ENCODE measurements around the gene CSGALNACT2. TPM values are rescaled to one million over a fixed set of nuclear protein-coding genes. Genes with fewer than 3 reads are reported as not detected.
A peak's percentile ranks its signal among the peaks of the same experiment; 100 is the strongest.

CSGALNACT2 gene
- total RNA-seq, 4 donors from 2014 or later: 29.1 to 43.3 (median 34.7) TPM

DNA sequence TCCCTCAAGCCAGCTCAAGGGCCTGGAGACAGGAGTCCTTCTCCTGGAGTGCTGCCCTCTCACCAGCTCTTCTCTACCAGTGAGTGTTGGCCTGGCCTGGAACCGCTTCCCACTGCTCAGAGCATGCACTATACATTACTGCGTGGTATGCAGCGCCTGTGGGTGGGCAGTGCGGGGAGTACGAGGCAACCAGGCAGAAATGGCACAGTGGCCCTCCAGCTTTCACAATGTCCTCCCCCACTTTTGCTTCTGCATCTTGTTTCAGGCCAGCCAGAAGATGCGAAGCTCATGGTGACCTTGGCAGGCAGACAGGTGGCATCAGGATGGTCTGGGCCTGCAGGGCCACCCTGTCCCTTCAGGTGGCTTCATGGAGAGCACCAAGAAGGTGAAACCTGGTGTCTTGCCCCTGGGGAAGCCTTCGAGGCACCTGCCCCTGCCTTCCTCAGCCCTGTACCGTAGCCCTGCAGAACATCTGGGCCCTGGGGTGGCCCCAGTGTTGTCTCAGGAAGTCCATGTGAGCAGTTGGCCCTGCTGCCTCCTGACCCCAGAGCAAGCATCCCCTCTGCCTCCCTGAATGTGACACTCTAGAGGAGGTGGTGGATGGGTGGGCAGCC lies 92.8 kb downstream of the CSGALNACT2 start:
- Histone ChIP-seq H3K4me3 (no peak overlapping the region), H3K36me3 (no peaks in the 10 kb centered on the region), H3K27ac (peak overlapping the region in 2 of 4 donors; percentile 43 to 90), H3K27me3 (peaks cover 0 to 24% of the 10 kb centered on the region in 2 donors), H3K4me1 (peaks cover 0 to 46% (median 14%) of the 10 kb centered on the region in 4 donors), H3K9me3 (no peaks in the 10 kb centered on the region)
- no peak for DNase-seq (ENCODE audit: low spot score in 2 of 2)
- TF ChIP-seq, protein P1, sequence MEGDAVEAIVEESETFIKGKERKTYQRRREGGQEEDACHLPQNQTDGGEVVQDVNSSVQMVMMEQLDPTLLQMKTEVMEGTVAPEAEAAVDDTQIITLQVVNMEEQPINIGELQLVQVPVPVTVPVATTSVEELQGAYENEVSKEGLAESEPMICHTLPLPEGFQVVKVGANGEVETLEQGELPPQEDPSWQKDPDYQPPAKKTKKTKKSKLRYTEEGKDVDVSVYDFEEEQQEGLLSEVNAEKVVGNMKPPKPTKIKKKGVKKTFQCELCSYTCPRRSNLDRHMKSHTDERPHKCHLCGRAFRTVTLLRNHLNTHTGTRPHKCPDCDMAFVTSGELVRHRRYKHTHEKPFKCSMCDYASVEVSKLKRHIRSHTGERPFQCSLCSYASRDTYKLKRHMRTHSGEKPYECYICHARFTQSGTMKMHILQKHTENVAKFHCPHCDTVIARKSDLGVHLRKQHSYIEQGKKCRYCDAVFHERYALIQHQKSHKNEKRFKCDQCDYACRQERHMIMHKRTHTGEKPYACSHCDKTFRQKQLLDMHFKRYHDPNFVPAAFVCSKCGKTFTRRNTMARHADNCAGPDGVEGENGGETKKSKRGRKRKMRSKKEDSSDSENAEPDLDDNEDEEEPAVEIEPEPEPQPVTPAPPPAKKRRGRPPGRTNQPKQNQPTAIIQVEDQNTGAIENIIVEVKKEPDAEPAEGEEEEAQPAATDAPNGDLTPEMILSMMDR (IDR thresholded peaks at IDR 0.05): no peak
- TF ChIP-seq POLR2A (IDR thresholded peaks at IDR 0.05) (no peak), EP300 (IDR thresholded peaks at IDR 0.05) (no peak)
- 85 to 87% methylated on average over 8 of the region's 8 CpGs for WGBS, 2 donors

DNA sequence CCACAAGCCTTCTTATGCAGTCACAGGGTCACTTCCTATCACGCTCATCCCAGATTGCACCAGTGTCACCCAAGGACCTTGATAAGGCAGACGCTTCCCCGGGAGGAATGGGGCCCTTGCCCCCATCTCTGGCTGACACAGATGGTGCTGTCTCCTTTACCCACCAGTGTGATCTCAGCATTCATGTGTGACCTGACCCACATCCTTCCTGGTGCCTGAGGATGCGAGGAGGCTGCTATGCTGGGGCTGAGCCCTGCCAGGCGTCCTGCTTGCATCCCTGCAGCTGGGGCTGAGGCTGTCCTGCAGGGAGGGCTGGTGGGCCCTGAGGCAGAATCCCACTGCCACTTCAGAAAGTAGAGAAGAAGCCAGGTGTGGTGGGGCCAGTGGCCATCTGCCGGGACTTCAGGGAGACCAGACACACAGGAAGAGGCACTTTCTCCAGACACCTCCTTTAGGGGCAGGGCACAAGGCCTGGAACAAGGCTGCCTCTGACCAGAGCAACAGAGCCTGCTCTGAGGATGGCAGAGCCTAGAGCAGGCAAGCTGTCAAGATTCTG lies 93.4 kb downstream of the CSGALNACT2 start:
- TF ChIP-seq POLR2A (IDR thresholded peaks at IDR 0.05): no peak
- no peaks in the 10 kb centered on the region for H3K9me3 ChIP-seq
- H3K4me3 ChIP-seq: no peak overlapping the region
- DNase-seq (ENCODE audit: low spot score in 2 of 2): no peak
- H3K4me1 ChIP-seq: peaks cover 0 to 40% (median 11%) of the 10 kb centered on the region in 4 donors
- WGBS, 2 donors: 74 to 86% methylated on average over 4 to 6 of the region's 6 CpGs
- H3K36me3 ChIP-seq: no peaks in the 10 kb centered on the region
- peak overlapping the region in 1 of 4 donors; percentile 90 for H3K27ac ChIP-seq
- peaks cover 0 to 24% of the 10 kb centered on the region in 2 donors for H3K27me3 ChIP-seq

DNA sequence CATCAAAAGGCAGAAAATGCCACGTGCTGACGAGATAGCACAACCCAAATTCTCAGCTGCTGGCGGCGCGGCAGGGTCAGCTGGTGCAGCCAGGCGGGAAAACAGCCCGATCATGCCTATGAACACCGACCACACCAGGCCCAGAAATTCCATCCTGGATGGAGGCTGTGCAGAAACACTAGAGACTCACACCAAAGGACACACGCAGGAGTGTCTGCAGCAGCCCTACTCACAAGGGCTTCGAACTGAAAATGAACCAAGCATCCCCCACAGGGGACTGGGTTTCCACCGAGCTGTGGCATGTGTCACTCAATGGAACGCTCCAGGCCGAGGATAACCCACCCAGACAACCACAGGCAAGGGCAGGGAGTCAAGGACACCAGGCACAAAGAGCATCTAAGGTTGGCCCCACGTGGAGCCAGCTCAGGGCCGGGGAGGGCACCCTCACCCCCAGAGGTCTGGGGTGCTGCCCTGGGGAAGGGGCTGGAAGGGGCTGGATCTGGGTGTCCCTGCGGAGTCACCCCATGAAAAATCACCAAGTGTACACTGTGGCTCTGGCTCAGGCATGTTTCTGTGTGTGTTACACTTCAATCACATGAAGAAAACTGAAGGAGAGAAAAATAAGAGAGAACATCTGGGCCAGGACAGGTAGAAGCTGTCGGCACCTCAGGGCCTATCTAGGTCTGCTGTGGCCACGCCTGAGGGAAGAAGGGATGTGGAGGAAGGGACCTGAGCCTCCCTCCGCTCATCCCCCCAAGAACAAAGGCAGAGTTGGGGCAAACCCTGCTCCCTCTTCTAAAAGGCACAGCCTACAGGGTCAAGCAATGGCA lies 95.6 kb downstream of the CSGALNACT2 start:
- H3K4me3 ChIP-seq: no peak overlapping the region
- H3K27ac ChIP-seq: no peak overlapping the region
- H3K27me3 ChIP-seq: peaks cover 0 to 16% of the 10 kb centered on the region in 2 donors
- no peaks in the 10 kb centered on the region for H3K9me3 ChIP-seq
- TF ChIP-seq EP300 (IDR thresholded peaks at IDR 0.05) (no peak), POLR2A (IDR thresholded peaks at IDR 0.05) (no peak)
- TF ChIP-seq, protein P1 (IDR thresholded peaks at IDR 0.05): no peak
- no peaks in the 10 kb centered on the region for H3K36me3 ChIP-seq
- peaks cover 0 to 19% (median 5%) of the 10 kb centered on the region in 4 donors for H3K4me1 ChIP-seq
- WGBS, 2 donors: 87 to 90% methylated on average over 19 of the region's 19 CpGs
- no peak for DNase-seq (ENCODE audit: low spot score in 2 of 2)

DNA sequence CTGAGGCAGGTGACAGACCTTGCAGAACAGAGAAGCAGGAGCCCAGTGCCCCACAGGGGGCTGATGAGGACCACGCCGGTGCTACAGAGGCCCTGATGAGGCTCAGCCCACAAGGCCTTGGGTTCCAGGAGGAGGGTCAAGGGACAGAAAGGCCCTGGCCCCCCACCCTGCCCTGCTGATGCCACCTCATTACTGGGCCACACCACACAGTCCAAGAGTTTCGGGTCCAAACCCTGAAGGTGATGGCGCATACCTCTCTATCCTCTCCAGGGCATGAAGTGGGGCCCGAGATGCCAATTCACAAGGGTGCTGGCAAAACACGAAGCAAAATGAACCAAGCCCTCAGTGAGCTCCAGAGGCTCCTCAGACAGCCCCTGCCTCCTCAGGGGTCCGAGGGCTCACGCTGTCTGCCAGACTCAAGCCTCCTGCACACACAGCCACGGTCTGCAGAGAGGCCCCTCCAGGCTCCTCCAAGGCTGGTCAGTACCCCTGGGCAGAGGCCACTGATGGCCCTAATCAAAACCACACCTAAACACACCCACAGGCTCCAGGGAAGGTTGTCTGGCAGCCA lies 96.3 kb downstream of the CSGALNACT2 start:
- peaks cover 0 to 4% (median 0%) of the 10 kb centered on the region in 4 donors for H3K9me3 ChIP-seq
- H3K4me3 ChIP-seq: no peak overlapping the region
- H3K36me3 ChIP-seq: no peaks in the 10 kb centered on the region
- no peak for DNase-seq (ENCODE audit: low spot score in 2 of 2)
- TF ChIP-seq POLR2A (IDR thresholded peaks at IDR 0.05) (no peak), EP300 (IDR thresholded peaks at IDR 0.05) (no peak)
- TF ChIP-seq, protein P1 (IDR thresholded peaks at IDR 0.05): no peak
- H3K27me3 ChIP-seq: peaks cover 0 to 10% of the 10 kb centered on the region in 2 donors
- no peak overlapping the region for H3K27ac ChIP-seq
- WGBS, 2 donors: 84 to 85% methylated on average over 6 to 9 of the region's 9 CpGs
- peaks cover 0 to 12% (median 2%) of the 10 kb centered on the region in 4 donors for H3K4me1 ChIP-seq

Other genes with a start within 250 kb of the CSGALNACT2 start
- 1 to 10 TPM in 2 of 4 donors, under 1 TPM in 2; 0.20 to 8.5 (median 0.70) TPM for gene RET, start 61.4 kb upstream of the CSGALNACT2 start, total RNA-seq
- gene RASGEF1A, start 128.6 kb downstream of the CSGALNACT2 start, total RNA-seq: 10 to 100 TPM in 3 of 4 donors, 1 to 10 TPM in 1; 7.5 to 39.0 (median 13.1) TPM
- not detected for gene FXYD4, start 233.2 kb downstream of the CSGALNACT2 start, total RNA-seq